Measurements from ENCODE around the gene SPTBN5. TPM values are rescaled to one million over a fixed set of nuclear protein-coding genes. Genes with fewer than 3 reads are reported as not detected.

SPTBN5 gene
- total RNA-seq, 1 experiment from 2014 or later = 2.3 TPM

DNA sequence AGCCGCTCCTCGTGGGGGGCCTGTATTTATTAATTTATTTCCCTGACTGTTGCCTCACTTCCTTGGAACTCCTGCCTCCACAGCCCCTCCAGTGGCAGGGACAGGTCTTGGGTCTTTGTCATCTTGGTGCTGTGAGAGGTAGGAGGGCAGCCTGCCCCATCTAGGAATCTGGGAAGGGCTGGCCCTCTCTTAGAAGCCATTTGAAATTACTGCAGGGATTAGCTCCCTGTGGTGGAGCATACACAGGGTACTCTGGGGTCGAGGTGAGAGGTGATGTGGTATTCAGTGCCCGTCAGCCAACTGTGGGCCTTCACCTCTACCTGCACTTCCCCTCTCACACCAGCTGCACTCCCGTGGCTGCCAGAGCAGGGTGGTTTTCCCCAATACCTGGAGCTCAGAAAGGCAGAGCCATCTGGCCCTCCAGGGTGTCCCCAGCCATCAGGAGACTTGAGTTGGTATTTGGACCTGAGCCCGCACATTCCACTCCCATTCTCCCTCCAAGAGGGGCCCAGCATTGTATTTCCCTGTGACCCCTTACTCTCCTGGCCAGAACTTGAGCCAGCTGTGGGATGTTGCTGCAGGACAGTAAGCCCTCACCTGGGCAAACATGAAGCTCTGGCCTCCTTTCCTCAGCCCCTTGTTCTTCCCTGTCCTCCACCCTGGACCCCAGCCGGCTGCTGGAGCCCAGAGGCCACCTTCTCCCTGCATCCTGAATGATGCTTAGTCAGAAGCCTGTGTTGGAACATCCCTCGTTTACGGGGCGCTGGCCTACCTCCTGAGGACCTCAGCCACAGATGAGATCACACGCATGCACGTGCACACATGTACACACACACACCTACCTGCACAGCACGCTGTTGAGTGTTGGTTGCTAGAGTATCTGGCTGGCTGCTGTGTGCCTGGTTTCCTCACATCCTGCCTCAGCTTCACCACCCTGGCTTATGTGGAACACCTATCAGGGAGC is 68.0 kb downstream of the SPTBN5 start:
- DNase-seq (ENCODE audit: low read depth) = no peak

- DNase-seq (ENCODE audit: low read depth) = no peak
Observed at GRCh38 chr15:41825145-41825544, 68.7 kb downstream of the SPTBN5 start.

DNA sequence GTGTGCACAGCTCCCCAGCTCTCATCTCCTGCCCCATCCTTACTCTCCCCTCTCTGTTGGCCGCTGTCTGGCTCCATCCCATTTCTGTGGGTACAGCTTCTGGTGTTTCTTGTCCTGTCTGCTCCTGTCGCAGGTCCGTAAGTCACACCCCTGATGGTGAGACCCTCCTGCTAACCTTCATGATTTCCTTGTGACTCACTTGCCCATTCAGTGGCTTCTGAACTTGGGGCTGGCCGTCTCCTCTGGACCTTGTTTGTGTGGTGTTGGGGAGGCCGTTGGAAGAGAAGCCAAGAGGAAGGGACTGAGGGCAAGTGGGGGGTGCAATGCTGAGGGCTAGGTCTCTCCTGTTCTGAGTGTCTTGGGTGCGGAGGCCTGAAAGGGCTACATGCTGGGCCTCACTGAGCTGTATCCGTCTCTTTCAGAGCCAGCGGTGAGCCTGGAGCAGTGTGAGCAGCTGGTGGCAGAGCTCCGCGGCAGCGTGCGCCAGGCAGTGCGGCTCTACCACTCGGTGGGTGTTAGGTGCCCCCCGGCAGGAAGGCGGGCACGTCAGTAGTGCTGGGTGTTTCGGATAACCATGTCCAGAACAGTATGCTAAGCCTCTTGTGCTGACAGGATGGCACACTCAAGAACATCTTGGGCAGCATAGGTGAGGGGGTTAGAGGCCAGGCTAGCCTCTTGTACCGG is 69.6 kb downstream of the SPTBN5 start:
- DNase-seq (ENCODE audit: low read depth) = no peak

DNA sequence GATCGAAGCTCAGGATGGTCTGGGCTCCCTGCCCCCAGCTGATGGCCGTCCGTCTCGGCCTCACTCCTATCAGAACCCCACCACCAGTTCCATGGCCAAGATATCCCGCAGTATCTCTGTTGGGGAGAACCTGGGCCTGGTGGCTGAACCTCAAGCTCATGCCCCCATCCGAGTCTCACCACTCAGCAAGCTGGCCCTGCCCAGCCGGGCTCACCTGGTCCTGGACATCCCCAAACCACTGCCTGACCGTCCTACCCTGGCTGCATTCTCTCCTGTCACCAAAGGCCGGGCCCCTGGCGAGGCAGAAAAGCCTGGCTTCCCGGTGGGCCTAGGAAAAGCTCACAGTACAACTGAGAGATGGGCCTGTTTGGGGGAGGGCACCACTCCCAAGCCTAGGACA is 70.4 kb downstream of the SPTBN5 start:
- DNase-seq (ENCODE audit: low read depth) = no peak

GRCh38 chr15:41822957-41823356 is 70.9 kb downstream of the SPTBN5 start:
- no peak for DNase-seq (ENCODE audit: low read depth)

DNA sequence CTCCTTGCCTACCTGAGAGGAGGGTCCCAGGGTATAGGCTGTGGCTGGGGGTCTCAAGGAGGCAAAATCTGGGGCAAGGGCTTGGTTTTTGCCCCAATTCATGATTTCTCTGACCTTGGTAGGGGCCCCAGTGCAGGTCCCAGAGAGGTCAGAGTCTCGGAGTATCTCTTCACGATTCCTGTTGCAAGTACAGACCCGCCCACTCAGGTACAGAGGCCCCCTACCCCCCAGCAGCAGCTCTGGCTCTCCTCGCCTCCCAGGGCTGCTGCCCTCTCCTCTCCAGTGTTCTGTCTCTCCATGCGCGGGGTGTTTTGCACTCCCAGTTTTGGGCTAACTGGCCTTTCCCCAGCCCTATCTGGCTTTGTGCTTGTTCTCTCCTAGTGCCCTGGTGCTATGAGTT is 71.4 kb downstream of the SPTBN5 start:
- DNase-seq (ENCODE audit: low read depth) = no peak

DNA sequence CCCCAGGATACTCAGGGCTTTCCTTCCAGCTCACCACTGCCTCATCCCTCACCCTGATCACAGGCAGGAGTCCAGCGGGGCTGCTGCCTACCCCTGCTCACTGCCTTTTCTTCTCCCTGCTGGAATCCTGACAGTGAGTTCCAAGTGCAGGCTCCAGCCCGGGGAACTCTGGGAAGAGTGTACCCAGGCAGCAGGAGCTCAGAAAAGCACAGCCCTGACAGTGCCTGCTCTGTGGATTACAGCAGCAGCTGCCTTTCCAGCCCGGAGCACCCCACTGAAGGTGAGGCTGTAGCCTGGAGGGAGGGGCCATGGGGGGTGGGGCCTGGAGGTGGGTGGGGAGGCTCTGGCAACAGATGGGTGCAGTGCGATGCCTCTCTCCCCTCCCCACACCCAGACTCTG is 72.0 kb downstream of the SPTBN5 start:
- no peak for DNase-seq (ENCODE audit: low read depth)

- no peak for DNase-seq (ENCODE audit: low read depth)
Observed at GRCh38 chr15:41820791-41821423, 72.9 kb downstream of the SPTBN5 start.

GRCh38 chr15:41819455-41820050 is 74.3 kb downstream of the SPTBN5 start:
- no peak for DNase-seq (ENCODE audit: low read depth)

GRCh38 chr15:41817781-41818180 is 76.1 kb downstream of the SPTBN5 start:
- DNase-seq (ENCODE audit: low read depth) = no peak

DNA sequence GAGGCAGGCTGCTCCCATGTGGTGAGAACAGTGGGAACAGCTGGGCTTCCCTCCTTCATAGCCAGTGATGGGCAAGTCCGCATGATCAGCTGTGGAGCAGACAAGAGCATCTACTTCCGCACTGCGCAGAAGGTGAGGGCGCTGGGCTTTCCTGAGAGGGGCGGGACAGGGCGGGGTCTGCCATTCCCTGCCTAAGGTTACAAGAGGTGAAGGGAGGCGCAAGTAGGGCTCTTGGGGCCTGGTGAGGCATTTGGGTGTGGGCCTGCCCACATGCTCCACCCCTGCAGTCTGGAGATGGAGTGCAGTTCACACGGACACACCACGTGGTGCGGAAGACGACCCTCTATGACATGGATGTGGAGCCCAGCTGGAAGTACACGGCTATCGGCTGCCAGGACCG is 76.5 kb downstream of the SPTBN5 start:
- DNase-seq (ENCODE audit: low read depth) = no peak

DNA sequence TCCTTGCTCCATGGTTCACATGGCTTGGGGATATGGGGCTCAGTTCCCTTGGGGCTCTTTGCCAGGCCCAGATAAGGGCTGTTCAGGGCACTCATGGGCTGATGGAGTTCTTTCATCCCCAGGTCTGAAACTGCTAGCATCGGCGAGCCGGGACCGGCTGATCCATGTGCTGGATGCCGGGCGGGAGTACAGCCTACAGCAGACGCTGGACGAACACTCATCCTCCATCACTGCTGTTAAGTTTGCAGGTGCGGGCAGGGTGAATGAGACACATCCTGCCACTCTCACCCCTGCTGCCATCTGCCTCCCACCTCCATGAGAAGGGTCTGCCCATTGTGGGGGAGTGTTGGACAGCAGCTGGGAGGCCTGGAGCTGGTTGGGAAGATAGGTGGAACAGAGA is 77.1 kb downstream of the SPTBN5 start:
- no peak for DNase-seq (ENCODE audit: low read depth)

GRCh38 chr15:41814534-41814933 is 79.3 kb downstream of the SPTBN5 start:
- DNase-seq (ENCODE audit: low read depth) = no peak

DNA sequence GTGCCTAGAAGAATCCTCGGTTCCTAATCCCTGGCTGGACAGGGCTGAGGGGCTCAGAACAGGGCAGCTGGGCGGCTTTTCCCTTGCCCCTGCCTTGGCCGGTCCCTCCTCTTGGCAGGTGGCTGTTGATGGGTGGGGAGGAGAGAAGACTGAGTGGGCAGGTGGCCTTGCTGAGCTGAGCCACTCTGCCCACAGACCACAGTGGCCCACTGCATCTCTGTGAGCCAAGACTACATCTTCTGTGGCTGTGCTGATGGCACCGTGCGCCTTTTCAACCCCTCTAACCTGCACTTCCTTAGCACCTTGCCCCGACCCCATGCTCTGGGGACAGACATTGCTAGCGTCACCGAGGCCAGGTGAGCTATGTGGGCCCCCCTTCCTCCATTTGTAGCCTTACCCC is 80.4 kb downstream of the SPTBN5 start:
- DNase-seq (ENCODE audit: low read depth) = no peak

GRCh38 chr15:41812820-41813375 is 81.0 kb downstream of the SPTBN5 start:
- DNase-seq (ENCODE audit: low read depth) = no peak

- peak; percentile 78 for DNase-seq (ENCODE audit: low read depth)
Observed at GRCh38 chr15:41811432-41812195, 82.2 kb downstream of the SPTBN5 start.

DNA sequence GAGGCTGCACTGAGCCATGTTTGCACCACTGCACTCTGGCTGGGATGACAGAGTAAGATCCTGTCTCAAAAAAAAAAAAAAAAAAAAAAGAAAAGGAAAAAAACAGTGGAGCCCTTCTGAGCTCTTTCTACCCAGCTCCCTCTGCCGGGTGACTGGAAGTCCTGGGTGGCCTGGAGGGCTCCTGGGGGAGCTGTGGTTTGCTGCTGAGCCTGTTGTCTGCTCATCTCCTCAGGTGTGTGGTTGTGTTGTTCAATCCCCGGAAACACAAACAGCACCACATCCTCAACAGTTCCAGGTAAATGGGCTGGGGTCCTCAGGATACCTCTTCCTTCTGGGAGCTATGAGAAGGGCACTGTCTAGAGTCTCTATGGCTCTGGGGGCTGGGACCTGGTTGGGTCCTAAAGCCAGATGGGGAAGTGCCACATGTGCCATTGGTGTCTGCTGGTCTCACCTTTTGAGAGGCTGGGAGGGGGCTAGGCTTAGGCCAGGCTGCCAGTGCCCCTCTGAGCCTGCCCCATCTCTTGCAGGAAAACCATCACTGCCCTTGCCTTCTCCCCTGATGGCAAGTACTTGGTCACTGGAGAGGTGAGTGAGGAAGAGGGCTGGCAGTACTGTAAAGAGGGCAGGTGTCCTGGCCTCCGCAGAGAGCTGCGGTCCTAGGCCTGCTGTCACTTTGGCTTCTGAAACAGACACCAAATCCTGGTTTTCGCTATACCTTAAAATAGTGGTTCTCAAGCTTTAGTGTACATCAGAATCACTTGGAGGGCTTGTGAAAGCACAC is 83.0 kb downstream of the SPTBN5 start:
- peak; percentile 26 for DNase-seq (ENCODE audit: low read depth)

GRCh38 chr15:41809526-41810220 is 84.2 kb downstream of the SPTBN5 start:
- DNase-seq (ENCODE audit: low read depth) = no peak

GRCh38 chr15:41809121-41809520 is 84.7 kb downstream of the SPTBN5 start:
- DNase-seq (ENCODE audit: low read depth) = peak; percentile 70
